GM23338 (cell line): Measurements from ENCODE around the gene DEK.
"Not testable (repeated sequence)": the region's sequence is repeated elsewhere in the genome, so short reads cannot be mapped to it uniquely, and the experiment has no call there.

Source experiments
- CREB1 ChIP-seq: fragments of 250-450 bp; sonication (Bioruptor Pico); IDR thresholded peaks from 2 replicates; pipeline ENCODE4 v1.5.0; 2020; ENCODE audit warnings: low read depth, mild to moderate bottlenecking, moderate library complexity
- CTCF ChIP-seq, 2 experiments: fragments of 200-600 bp in 1 of 2; sonication (generic) in 1 of 2; conservative IDR thresholded peaks; 2 replicates each; pipeline versions ENCODE4 v1.5.1 to v1.6.1; 2016 to 2017; ENCODE audit warnings: antibody characterized with exemption in 2 of 2, low read depth in 2 of 2, mild to moderate bottlenecking in 2 of 2, moderate library complexity in 1 of 2
- ETS1 ChIP-seq: IDR thresholded peaks from 2 replicates; pipeline ENCODE4 v1.6.1; 2016; ENCODE audit warnings: antibody characterized with exemption
- EZH2 ChIP-seq: fragments of 200-600 bp; sonication (generic); IDR thresholded peaks from one replicate; pipeline ENCODE4 v1.8.0; 2017; ENCODE audit warnings: antibody characterized with exemption, mild to moderate bottlenecking, low read depth; ENCODE audit not compliant: unreplicated experiment
- EZH2phosphoT487 ChIP-seq: fragments of 200-600 bp; sonication (generic); IDR thresholded peaks from one replicate; pipeline ENCODE4 v1.8.1; 2018; ENCODE audit warnings: antibody characterized with exemption; ENCODE audit not compliant: unreplicated experiment
- JUNB ChIP-seq: IDR thresholded peaks from one replicate; pipeline ENCODE4 v1.6.1; 2016; ENCODE audit warnings: antibody characterized with exemption; ENCODE audit not compliant: unreplicated experiment
- POLR2AphosphoS5 ChIP-seq: IDR thresholded peaks from 2 replicates; pipeline ENCODE4 v1.6.1; 2016; ENCODE audit warnings: antibody characterized with exemption, low read depth
- REST ChIP-seq: IDR thresholded peaks from one replicate; pipeline ENCODE4 v1.6.1; 2018; ENCODE audit warnings: antibody characterized with exemption; ENCODE audit not compliant: unreplicated experiment

GRCh38 chr6:18227166-18227565, 37.2 kb downstream of the DEK start:
- TF ChIP-seq EZH2; CTCF (conservative IDR thresholded peaks at IDR 0.05; ENCODE audit: low read depth in 2 of 2); POLR2AphosphoS5; EZH2phosphoT487; CREB1 (CRISPR knock-in tag); REST; JUNB; ETS1: not testable (repeated sequence)
